ENCODE data around the gene SLC7A6OS.

- no peak for TF ChIP-seq CTCF (conservative IDR thresholded peaks at IDR 0.05; ENCODE audit: low read depth, low read length)
- no peak for TF ChIP-seq EZH2 (IDR thresholded peaks at IDR 0.05; ENCODE audit: borderline replicate concordance, low read depth, low read length, poor library complexity, severe bottlenecking)
Measured at GRCh38 chr16:68288252-68288650, 22.5 kb downstream of the SLC7A6OS start.
